Testis (tissue), 2 donors: ENCODE data around the gene NUDT5.

Source experiments
- POLR2A ChIP-seq: fragments of 450-650 bp; IDR thresholded peaks from one replicate; pipeline ENCODE4 v1.6.1; 2017; ENCODE audit warnings: antibody characterized with exemption, mild to moderate bottlenecking, moderate library complexity
- TF ChIP-seq, protein P1 (sequence below), 3 experiments: fragments of 450-650 bp in 2 of 3; fragments of 200-600 bp in 1 of 3; sonication (generic) in 1 of 3; IDR thresholded peaks; one replicate each; pipeline ENCODE4 v1.5.1; 2016 to 2019; ENCODE audit warnings: antibody characterized with exemption in 3 of 3, mild to moderate bottlenecking in 2 of 3, moderate library complexity in 1 of 3

- TF ChIP-seq, protein P1, sequence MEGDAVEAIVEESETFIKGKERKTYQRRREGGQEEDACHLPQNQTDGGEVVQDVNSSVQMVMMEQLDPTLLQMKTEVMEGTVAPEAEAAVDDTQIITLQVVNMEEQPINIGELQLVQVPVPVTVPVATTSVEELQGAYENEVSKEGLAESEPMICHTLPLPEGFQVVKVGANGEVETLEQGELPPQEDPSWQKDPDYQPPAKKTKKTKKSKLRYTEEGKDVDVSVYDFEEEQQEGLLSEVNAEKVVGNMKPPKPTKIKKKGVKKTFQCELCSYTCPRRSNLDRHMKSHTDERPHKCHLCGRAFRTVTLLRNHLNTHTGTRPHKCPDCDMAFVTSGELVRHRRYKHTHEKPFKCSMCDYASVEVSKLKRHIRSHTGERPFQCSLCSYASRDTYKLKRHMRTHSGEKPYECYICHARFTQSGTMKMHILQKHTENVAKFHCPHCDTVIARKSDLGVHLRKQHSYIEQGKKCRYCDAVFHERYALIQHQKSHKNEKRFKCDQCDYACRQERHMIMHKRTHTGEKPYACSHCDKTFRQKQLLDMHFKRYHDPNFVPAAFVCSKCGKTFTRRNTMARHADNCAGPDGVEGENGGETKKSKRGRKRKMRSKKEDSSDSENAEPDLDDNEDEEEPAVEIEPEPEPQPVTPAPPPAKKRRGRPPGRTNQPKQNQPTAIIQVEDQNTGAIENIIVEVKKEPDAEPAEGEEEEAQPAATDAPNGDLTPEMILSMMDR (IDR thresholded peaks at IDR 0.05) = peak; percentile 43 to 72 (median 51)
- no peak for TF ChIP-seq POLR2A
Observed at GRCh38 chr10:12214763-12215218, 19.1 kb upstream of the NUDT5 start.
